ENCODE results near the gene ICOSLG.

DNA sequence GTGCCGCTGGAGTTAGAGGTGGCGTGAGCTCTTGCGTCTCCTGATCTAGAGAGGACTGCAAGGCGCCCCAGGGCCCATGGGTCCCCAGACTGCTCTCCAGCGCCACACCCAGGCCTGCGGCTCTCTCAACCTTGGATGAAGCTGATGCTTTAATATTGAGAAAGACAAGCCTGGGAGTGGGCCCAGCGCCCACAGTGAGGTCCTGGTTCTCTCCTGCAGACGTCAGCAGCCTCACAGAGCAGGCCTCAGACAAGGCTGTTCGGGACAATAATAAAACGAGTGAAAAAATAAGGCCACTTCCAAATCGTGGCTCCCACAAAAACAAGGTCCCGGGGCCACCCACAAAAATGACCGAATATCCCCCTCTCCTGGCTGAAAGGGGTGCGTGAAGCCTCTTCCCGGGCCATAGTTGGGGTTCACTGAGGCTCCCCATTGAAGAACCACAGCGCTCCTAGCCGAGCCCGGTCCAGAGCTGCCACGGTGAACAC lies 27.0 kb upstream of the ICOSLG start:
- TF ChIP-seq, protein P1, sequence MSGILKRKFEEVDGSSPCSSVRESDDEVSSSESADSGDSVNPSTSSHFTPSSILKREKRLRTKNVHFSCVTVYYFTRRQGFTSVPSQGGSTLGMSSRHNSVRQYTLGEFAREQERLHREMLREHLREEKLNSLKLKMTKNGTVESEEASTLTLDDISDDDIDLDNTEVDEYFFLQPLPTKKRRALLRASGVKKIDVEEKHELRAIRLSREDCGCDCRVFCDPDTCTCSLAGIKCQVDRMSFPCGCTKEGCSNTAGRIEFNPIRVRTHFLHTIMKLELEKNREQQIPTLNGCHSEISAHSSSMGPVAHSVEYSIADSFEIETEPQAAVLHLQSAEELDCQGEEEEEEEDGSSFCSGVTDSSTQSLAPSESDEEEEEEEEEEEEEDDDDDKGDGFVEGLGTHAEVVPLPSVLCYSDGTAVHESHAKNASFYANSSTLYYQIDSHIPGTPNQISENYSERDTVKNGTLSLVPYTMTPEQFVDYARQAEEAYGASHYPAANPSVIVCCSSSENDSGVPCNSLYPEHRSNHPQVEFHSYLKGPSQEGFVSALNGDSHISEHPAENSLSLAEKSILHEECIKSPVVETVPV (CRISPR knock-in tag; IDR thresholded peaks at IDR 0.05): no peak
- TF ChIP-seq, protein P2, sequence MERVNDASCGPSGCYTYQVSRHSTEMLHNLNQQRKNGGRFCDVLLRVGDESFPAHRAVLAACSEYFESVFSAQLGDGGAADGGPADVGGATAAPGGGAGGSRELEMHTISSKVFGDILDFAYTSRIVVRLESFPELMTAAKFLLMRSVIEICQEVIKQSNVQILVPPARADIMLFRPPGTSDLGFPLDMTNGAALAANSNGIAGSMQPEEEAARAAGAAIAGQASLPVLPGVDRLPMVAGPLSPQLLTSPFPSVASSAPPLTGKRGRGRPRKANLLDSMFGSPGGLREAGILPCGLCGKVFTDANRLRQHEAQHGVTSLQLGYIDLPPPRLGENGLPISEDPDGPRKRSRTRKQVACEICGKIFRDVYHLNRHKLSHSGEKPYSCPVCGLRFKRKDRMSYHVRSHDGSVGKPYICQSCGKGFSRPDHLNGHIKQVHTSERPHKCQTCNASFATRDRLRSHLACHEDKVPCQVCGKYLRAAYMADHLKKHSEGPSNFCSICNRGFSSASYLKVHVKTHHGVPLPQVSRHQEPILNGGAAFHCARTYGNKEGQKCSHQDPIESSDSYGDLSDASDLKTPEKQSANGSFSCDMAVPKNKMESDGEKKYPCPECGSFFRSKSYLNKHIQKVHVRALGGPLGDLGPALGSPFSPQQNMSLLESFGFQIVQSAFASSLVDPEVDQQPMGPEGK (CRISPR knock-in tag; IDR thresholded peaks at IDR 0.05; ENCODE audit: borderline replicate concordance): no peak
